Esophagus squamous epithelium (tissue), 4 donors: ENCODE data around the gene FAM118A.

Source experiments
- POLR2A ChIP-seq, 4 donors: fragments of 450-650 bp; IDR thresholded peaks; one replicate each; pipeline ENCODE4 v1.6.1; 2017; ENCODE audit warnings: antibody characterized with exemption in 4 of 4, mild to moderate bottlenecking in 4 of 4, moderate library complexity in 3 of 4
- TF ChIP-seq, protein P1 (sequence below), 6 experiments: fragments of 450-650 bp in 4 of 6; fragments of 200-600 bp in 2 of 6; sonication (generic) in 2 of 6; IDR thresholded peaks; one replicate each; pipeline ENCODE4 v1.5.1; 2016 to 2019; ENCODE audit warnings: antibody characterized with exemption in 6 of 6, mild to moderate bottlenecking in 4 of 6, moderate library complexity in 4 of 6

DNA sequence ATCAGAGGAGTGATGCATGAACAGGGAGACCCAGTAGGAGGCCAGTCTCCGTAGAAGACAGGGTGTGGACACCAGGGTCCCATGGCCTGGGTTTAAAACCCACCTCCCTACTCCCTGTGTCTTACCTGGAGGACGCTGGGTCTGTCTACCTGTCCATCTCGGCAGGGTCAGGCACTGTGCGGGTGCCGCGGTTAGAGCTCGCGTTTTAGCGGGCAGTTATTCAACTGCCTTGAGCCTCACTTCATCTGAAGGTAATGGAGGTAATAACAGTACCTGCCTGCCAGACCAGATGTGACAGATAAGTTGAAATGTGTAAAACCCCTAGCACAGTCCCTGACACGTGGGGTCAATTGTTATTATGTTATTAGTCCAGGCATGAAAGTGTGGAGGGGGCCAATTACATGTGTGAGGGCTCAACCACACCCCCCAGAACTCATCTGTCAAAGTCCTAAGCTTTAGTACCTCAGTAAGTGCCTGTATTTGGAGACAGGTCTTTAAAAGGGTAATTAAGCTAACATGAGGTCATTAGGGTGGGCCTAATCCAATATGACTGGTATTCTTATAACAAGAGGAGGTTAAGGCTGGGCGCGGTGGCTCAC is 33.1 kb upstream of the FAM118A start:
- TF ChIP-seq, protein P1, sequence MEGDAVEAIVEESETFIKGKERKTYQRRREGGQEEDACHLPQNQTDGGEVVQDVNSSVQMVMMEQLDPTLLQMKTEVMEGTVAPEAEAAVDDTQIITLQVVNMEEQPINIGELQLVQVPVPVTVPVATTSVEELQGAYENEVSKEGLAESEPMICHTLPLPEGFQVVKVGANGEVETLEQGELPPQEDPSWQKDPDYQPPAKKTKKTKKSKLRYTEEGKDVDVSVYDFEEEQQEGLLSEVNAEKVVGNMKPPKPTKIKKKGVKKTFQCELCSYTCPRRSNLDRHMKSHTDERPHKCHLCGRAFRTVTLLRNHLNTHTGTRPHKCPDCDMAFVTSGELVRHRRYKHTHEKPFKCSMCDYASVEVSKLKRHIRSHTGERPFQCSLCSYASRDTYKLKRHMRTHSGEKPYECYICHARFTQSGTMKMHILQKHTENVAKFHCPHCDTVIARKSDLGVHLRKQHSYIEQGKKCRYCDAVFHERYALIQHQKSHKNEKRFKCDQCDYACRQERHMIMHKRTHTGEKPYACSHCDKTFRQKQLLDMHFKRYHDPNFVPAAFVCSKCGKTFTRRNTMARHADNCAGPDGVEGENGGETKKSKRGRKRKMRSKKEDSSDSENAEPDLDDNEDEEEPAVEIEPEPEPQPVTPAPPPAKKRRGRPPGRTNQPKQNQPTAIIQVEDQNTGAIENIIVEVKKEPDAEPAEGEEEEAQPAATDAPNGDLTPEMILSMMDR (IDR thresholded peaks at IDR 0.05), result no peak
- TF ChIP-seq POLR2A (IDR thresholded peaks at IDR 0.05), result no peak
